GM12878 (cell line): ENCODE measurements around the gene CTAGE9. TPM values are rescaled to one million over a fixed set of nuclear protein-coding genes. Genes with fewer than 3 reads are reported as not detected.
A peak's percentile ranks its signal among the peaks of the same experiment; 100 is the strongest.

Experiments used
- ATF2 ChIP-seq: IDR thresholded peaks from 2 replicates; pipeline ENCODE4 v1.6.1; 2012; ENCODE audit warnings: low read length, inconsistent platforms
- ATF7 ChIP-seq: fragments of 450-650 bp; IDR thresholded peaks from 2 replicates; pipeline ENCODE4 v1.6.1; 2016; ENCODE audit warnings: low read depth, mild to moderate bottlenecking
- BHLHE40 ChIP-seq, 2 experiments: fragments of 450-650 bp in 1 of 2; IDR thresholded peaks; 2 replicates each; pipeline ENCODE4 v1.6.1; 2011 to 2017; ENCODE audit warnings: low read depth in 2 of 2, borderline replicate concordance in 1 of 2, improper control_type of control experiment in 1 of 2, low read length in 1 of 2, mild to moderate bottlenecking in 1 of 2
- CBX3 ChIP-seq: fragments of 200-600 bp; sonication (generic); IDR thresholded peaks from 2 replicates; pipeline ENCODE4 v1.6.1; 2016; ENCODE audit warnings: low read depth, borderline replicate concordance
- EP300 ChIP-seq, 2 experiments: fragments of 150-350 bp in 1 of 2; IDR thresholded peaks; 2 replicates each; pipeline ENCODE4 v1.6.1; 2011 to 2012; ENCODE audit warnings: low read depth in 2 of 2, low read length in 2 of 2, borderline replicate concordance in 1 of 2, improper control_type of control experiment in 1 of 2, inconsistent platforms in 1 of 2; ENCODE audit not compliant: control insufficient read depth in 1 of 2
- IKZF2 ChIP-seq, 2 experiments: fragments of 450-650 bp; IDR thresholded peaks; 2 replicates each; pipeline ENCODE4 v1.6.1; 2017; ENCODE audit warnings: mild to moderate bottlenecking in 2 of 2, moderate library complexity in 2 of 2
- JUNB ChIP-seq: IDR thresholded peaks from 2 replicates; pipeline ENCODE4 v1.6.1; 2016; ENCODE audit warnings: antibody characterized with exemption, mild to moderate bottlenecking
- KAT2A ChIP-seq: conservative IDR thresholded peaks from 2 replicates; pipeline ENCODE4 v1.6.1; 2011; ENCODE audit warnings: low read depth, low read length; ENCODE audit not compliant: control insufficient read depth
- MTA2 ChIP-seq: fragments of 450-650 bp; IDR thresholded peaks from 2 replicates; pipeline ENCODE4 v1.6.1; 2016; ENCODE audit warnings: low read depth, mild to moderate bottlenecking, moderate library complexity
- NFYA ChIP-seq: IDR thresholded peaks from 2 replicates; pipeline ENCODE4 v1.6.1; 2011; ENCODE audit warnings: low read depth, mild to moderate bottlenecking, low read length, improper control_type of control experiment, borderline replicate concordance
- PBX3 ChIP-seq: IDR thresholded peaks from 2 replicates; pipeline ENCODE4 v1.6.1; 2011; ENCODE audit warnings: mild to moderate bottlenecking, low read depth, low read length, moderate library complexity; ENCODE audit not compliant: insufficient replicate concordance
- POU2F2 ChIP-seq: IDR thresholded peaks from 3 replicates; pipeline ENCODE4 v1.6.1; 2011; ENCODE audit warnings: low read depth, mild to moderate bottlenecking, low read length, borderline replicate concordance
- RBBP5 ChIP-seq: fragments of 200-600 bp; sonication (generic); conservative IDR thresholded peaks from 2 replicates; pipeline ENCODE4 v1.6.1; 2016
- RCOR1 ChIP-seq: conservative IDR thresholded peaks from 2 replicates; pipeline ENCODE4 v1.6.1; 2012; ENCODE audit warnings: low read depth, low read length, improper control_type of control experiment
- RFX5 ChIP-seq: IDR thresholded peaks from 2 replicates; pipeline ENCODE4 v1.6.1; 2011; ENCODE audit warnings: low read depth, low read length, improper control_type of control experiment
- SMARCA5 ChIP-seq: fragments of 450-650 bp; IDR thresholded peaks from 2 replicates; pipeline ENCODE4 v1.6.1; 2017; ENCODE audit warnings: mild to moderate bottlenecking
- SREBF2 ChIP-seq: IDR thresholded peaks from 2 replicates; pipeline ENCODE4 v1.6.1; 2012; ENCODE audit warnings: mild to moderate bottlenecking, low read length
- SUZ12 ChIP-seq: fragments of 200-600 bp; sonication (generic); IDR thresholded peaks from one replicate; pipeline ENCODE4 v1.6.1; 2018; ENCODE audit warnings: antibody characterized with exemption, mild to moderate bottlenecking; ENCODE audit not compliant: unreplicated experiment
- ZBTB4 ChIP-seq: fragments of 450-650 bp; formaldehyde crosslinking; IDR thresholded peaks from 2 replicates; pipeline ENCODE4 v1.4.0; 2022; ENCODE audit warnings: mild to moderate bottlenecking, moderate library complexity
- ZNF384 ChIP-seq: IDR thresholded peaks from 2 replicates; pipeline ENCODE4 v1.6.1; 2012; ENCODE audit warnings: low read depth, mild to moderate bottlenecking, low read length, improper control_type of control experiment, borderline replicate concordance
- polyA plus RNA-seq, 11 experiments: library from polyadenylated mRNA; depleted of rRNA in 4 of 11; unstranded in 6 of 11; stranded (reverse) in 5 of 11; fragments of >200 nt; fragmentation: Nextera tagmentation in 4 of 11; fragmentation: Illumina TruSeq in 1 of 11; extraction: Ambion mirVana in 4 of 11; extraction: Trizol in 1 of 11; gene quantifications; 1 replicate in 1 of 11; 2 replicates in 10 of 11; pipeline versions ENCODE4 v1.2.1 to v1.2.3, GENCODE V29; 2011 to 2016; ENCODE audit warnings: inconsistent platforms in 2 of 11, missing spikeins in 2 of 11, low read depth in 1 of 11
- total RNA-seq, 4 experiments: library from RNA; depleted of rRNA in 3 of 4; stranded (reverse); fragments of >200 nt in 3 of 4; fragmentation: Illumina TruSeq in 1 of 4; extraction: Trizol in 1 of 4; gene quantifications; 2 replicates each; pipeline versions ENCODE4 v1.2.1 to v1.2.3, GENCODE V29; 2013 to 2021
- TF ChIP-seq, protein P1 (sequence below): IDR thresholded peaks from 2 replicates; pipeline ENCODE4 v1.6.1; 2011; ENCODE audit warnings: low read depth, mild to moderate bottlenecking, low read length, moderate library complexity, borderline replicate concordance; ENCODE audit errors: extremely low read depth
- TF ChIP-seq, protein P2 (sequence below): fragments of 450-650 bp; IDR thresholded peaks from 2 replicates; pipeline ENCODE4 v1.6.1; 2018; ENCODE audit warnings: mild to moderate bottlenecking, low read depth, moderate library complexity; ENCODE audit not compliant: partially characterized antibody

CTAGE9 gene
- total and polyA plus RNA-seq, 10 of the 15 experiments (the other 5 are each of a cell fraction or from before 2014, with no cell fraction given), result 0.06 TPM; not detected in 9

DNA sequence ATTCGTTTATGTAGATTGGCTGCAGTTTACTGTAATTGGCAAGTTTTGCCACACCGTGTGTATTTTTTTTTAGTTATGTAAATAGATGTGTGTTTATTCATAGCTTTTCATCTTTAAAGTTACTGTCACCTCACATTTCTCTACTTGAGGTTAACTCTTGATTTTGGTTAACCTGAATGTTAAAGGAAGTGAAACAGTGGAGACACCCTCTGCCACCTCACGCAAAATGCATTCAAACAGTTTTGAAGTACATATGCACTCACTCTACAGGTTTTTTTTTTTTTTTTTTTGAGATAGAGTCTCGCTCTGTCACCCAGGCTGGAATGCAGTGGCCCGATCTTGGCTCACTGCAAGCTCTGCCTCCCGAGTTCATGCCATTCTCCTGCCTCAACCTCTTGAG lies 27.3 kb downstream of the CTAGE9 start (continued):
- no peak for TF ChIP-seq ZBTB4 (CRISPR knock-in tag)
- TF ChIP-seq SREBF2, result no peak
- TF ChIP-seq ATF7, result no peak
- TF ChIP-seq RFX5, result no peak
- no peak for TF ChIP-seq KAT2A
- TF ChIP-seq BHLHE40 (IDR thresholded peaks at IDR 0.05; ENCODE audit: borderline replicate concordance in 1 of 2, low read depth in 2 of 2, low read length in 1 of 2), result peak; percentile 24 to 25; a peak in 1 of 4 replicates
- no peak for TF ChIP-seq IKZF2 (IDR thresholded peaks at IDR 0.05)
- no peak for TF ChIP-seq CBX3
- TF ChIP-seq MTA2, result peak; percentile 14; the same call in 1 of the 2 replicates
- TF ChIP-seq SUZ12, result no peak
- TF ChIP-seq JUNB, result no peak
- TF ChIP-seq RCOR1, result no peak
- no peak for TF ChIP-seq SMARCA5
- peak; percentile 56; the same call in 1 of the 2 replicates for TF ChIP-seq ZNF384
- TF ChIP-seq, protein P1, sequence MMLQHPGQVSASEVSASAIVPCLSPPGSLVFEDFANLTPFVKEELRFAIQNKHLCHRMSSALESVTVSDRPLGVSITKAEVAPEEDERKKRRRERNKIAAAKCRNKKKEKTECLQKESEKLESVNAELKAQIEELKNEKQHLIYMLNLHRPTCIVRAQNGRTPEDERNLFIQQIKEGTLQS, result no peak
- TF ChIP-seq NFYA, result no peak
- 0 out of 4 replicates have a peak, but pooled peaks of 1 of the 2 experiments have one; percentile 19 for TF ChIP-seq EP300 (IDR thresholded peaks at IDR 0.05; ENCODE audit: borderline replicate concordance in 1 of 2, control insufficient read depth in 1 of 2, low read depth in 2 of 2, low read length in 2 of 2)
- TF ChIP-seq, protein P2, sequence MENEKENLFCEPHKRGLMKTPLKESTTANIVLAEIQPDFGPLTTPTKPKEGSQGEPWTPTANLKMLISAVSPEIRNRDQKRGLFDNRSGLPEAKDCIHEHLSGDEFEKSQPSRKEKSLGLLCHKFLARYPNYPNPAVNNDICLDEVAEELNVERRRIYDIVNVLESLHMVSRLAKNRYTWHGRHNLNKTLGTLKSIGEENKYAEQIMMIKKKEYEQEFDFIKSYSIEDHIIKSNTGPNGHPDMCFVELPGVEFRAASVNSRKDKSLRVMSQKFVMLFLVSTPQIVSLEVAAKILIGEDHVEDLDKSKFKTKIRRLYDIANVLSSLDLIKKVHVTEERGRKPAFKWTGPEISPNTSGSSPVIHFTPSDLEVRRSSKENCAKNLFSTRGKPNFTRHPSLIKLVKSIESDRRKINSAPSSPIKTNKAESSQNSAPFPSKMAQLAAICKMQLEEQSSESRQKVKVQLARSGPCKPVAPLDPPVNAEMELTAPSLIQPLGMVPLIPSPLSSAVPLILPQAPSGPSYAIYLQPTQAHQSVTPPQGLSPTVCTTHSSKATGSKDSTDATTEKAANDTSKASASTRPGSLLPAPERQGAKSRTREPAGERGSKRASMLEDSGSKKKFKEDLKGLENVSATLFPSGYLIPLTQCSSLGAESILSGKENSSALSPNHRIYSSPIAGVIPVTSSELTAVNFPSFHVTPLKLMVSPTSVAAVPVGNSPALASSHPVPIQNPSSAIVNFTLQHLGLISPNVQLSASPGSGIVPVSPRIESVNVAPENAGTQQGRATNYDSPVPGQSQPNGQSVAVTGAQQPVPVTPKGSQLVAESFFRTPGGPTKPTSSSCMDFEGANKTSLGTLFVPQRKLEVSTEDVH, result no peak
- TF ChIP-seq ATF2, result peak; percentile 63; the same call in 1 of the 2 replicates
- no peak for TF ChIP-seq POU2F2
- TF ChIP-seq RBBP5, result no peak
- no peak for TF ChIP-seq PBX3
